Psoas muscle (tissue), 8 donors: ENCODE results near the gene WDR37. TPM values are rescaled to one million over a fixed set of nuclear protein-coding genes. Genes with fewer than 3 reads are reported as not detected.

Experiments
- ATAC-seq, 4 donors: fragments of 200-7000 bp; cut with Tn5 transposase; one replicate each; pipeline ENCODE4 v1.9.1; 2020; ENCODE audit warnings: moderate library complexity in 3 of 4, mild to moderate bottlenecking in 2 of 4
- DNase-seq, 2 donors: peaks; one replicate each; pipeline ENCODE4 v3.0.0-alpha.2; 2020
- H3K27ac ChIP-seq: fragments of 200-600 bp; one replicate; pipeline ENCODE4 v1.8.0; 2022
- H3K27me3 ChIP-seq, 3 donors: fragments of 200-600 bp in 1 of 3; one replicate each; pipeline versions ENCODE4 v1.6.1 to v1.8.0; 2013 to 2022; ENCODE audit warnings: low read length in 2 of 3, mild to moderate bottlenecking in 2 of 3, moderate library complexity in 1 of 3; ENCODE audit not compliant: insufficient read depth in 3 of 3
- H3K36me3 ChIP-seq, 2 donors: fragments of 200-600 bp in 1 of 2; one replicate each; pipeline versions ENCODE4 v1.6.1 to v1.8.0; 2013 to 2022; ENCODE audit warnings: low read depth in 1 of 2, mild to moderate bottlenecking in 1 of 2, moderate library complexity in 1 of 2; ENCODE audit not compliant: insufficient read depth in 1 of 2
- H3K4me1 ChIP-seq: fragments of 200-600 bp; one replicate; pipeline ENCODE4 v1.8.0; 2022
- H3K4me3 ChIP-seq: fragments of 200-600 bp; one replicate; pipeline ENCODE4 v1.8.0; 2022; ENCODE audit warnings: mild to moderate bottlenecking
- H3K9me3 ChIP-seq: fragments of 200-600 bp; one replicate; pipeline ENCODE4 v1.8.0; 2022
- WGBS, 3 donors: extraction: QIAGEN DNeasy Blood & Tissue Kit; methylation state at CpG; one replicate each; pipeline versions ENCODE4 v1.1.6 to v1.1.7; 2013; 5-methylcytosine and 5-hydroxymethylcytosine counted together
- intact Hi-C, 2 donors: fragments of 100-400 bp; cut with DNase I; formaldehyde crosslinking; loops; one replicate each; pipeline versions ENCODE4 v1.11.0 to v1.14.2; 2022
- polyA plus RNA-seq, 3 donors: library from polyadenylated mRNA; stranded (reverse); fragments of 200-250 nt; gene quantifications; one replicate each; pipeline ENCODE4 v1.2.3, GENCODE V29; 2013
- total RNA-seq, 4 donors: library from RNA; stranded (reverse); fragmentation: NEBNext Ultra II Directional in 2 of 4; extraction: Animal tissue kit (Norgen Biotek cat#: 25700) in 2 of 4; gene quantifications; one replicate each; pipeline versions ENCODE4 v1.2.1 to v1.2.4, GENCODE V29; 2021 to 2023
- TF ChIP-seq, protein P1 (sequence below): fragments of 200-600 bp; IDR thresholded peaks from one replicate; pipeline ENCODE4 v1.8.0; 2022; ENCODE audit warnings: antibody characterized with exemption
- donor health status: healthy with polysubstance abuse.
- donor health status: DM: no; HTN: no; CAD: no; lungs with moderate emphysema.
- donor health status: Bipolar disorder and iron deficiency.
- donor health status: healthy.
- donor health status: DM: yes; HTN: yes; CAD: no.
- donor health status: DM: no; HTN: no; CAD: no.
- donor health status: DM: no; HTN: no; CAD: no.
- donor health status: DM: yes; HTN: yes; CAD: no.

The WDR37 gene
- total and polyA plus RNA-seq, 7 donors = 6.8 to 28.3 (median 17.2) TPM

DNA sequence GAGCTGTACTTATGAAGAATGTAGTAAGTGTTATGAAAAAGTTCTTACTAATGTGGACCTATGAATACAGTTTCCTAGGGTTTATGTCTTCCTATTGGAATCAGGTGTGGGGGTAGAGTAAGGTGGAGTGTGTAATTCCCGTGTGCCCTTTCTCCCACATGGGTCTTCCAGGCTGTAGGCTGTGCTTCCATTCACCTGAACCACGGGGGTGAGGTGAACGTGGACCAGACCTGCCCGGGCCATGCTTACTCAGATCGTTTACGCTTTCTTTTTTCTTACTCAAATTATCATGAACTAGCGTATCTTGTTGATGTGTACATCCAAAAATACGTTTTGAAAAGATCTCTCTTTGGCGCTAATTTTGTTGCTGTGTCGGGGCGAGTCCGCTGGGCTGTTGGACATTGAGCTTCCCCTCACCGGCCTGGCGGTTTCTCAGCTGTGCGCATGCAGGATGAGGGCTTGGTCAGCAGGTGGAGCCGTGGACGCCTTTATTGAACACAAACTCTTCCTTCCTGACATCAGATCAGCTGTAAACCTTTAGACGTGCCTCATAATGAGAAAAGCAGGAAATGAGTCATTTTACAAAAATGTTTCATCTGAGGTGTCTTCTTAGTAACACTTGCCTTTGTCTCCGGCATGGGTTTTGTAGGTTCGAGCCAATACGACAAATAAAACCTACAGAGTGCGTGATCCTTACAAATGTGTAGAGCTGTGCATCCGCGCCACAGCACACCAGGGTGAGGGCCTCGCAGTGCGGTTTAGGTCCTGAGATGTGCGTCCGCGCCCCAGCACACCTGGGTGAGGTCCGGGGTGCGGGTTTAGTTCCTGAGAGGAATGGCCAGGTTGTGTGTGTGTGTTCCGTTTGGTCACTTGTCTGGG lies 53.8 kb downstream of the WDR37 start:
- H3K27ac ChIP-seq = no peak overlapping the region
- TF ChIP-seq, protein P1, sequence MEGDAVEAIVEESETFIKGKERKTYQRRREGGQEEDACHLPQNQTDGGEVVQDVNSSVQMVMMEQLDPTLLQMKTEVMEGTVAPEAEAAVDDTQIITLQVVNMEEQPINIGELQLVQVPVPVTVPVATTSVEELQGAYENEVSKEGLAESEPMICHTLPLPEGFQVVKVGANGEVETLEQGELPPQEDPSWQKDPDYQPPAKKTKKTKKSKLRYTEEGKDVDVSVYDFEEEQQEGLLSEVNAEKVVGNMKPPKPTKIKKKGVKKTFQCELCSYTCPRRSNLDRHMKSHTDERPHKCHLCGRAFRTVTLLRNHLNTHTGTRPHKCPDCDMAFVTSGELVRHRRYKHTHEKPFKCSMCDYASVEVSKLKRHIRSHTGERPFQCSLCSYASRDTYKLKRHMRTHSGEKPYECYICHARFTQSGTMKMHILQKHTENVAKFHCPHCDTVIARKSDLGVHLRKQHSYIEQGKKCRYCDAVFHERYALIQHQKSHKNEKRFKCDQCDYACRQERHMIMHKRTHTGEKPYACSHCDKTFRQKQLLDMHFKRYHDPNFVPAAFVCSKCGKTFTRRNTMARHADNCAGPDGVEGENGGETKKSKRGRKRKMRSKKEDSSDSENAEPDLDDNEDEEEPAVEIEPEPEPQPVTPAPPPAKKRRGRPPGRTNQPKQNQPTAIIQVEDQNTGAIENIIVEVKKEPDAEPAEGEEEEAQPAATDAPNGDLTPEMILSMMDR = peak; percentile 40
- peaks cover 0 to 80% of the 10 kb centered on the region in 2 donors for H3K36me3 ChIP-seq
- DNase-seq (no peak), ATAC-seq (peak; percentile 25 to 61 (median 56))
- 76 to 82% (median 78%) methylated on average over 32 of the region's 32 CpGs for WGBS, 3 donors
- H3K4me3 ChIP-seq = no peak overlapping the region
- no peaks in the 10 kb centered on the region for H3K4me1 ChIP-seq
- H3K9me3 ChIP-seq = no peaks in the 10 kb centered on the region
- intact Hi-C loops = no loop called here
- H3K27me3 ChIP-seq = no peaks in the 10 kb centered on the region

DNA sequence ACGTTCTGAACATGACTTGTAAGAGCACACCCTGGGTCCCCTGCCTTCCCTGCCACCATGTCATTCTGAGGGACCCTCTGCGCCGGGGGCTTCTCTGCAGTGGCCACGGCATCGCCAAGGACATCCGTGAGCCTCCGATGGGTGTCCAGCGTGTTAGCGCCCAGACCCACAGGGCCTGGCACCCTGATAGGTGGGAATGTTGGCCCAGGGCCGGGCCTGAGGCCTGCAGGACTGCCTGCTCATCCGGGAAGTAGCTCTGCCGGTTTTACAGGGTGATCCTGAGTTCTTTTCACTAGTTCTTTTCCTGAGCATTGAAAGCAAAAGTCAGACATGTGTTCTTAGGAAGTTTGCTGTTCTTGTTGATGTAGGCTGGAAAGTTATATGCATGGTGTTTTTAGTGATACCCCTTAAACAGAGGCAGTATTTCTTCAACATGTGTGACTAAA lies 54.5 kb downstream of the WDR37 start:
- Histone ChIP-seq H3K9me3 (no peaks in the 10 kb centered on the region), H3K4me1 (peaks cover 5% of the 10 kb centered on the region), H3K27me3 (no peaks in the 10 kb centered on the region), H3K4me3 (no peak overlapping the region), H3K36me3 (peaks cover 0 to 78% of the 10 kb centered on the region in 2 donors), H3K27ac (no peak overlapping the region)
- ATAC-seq (no peak), DNase-seq (no peak)
- 87 to 92% (median 92%) methylated on average over 12 of the region's 12 CpGs for WGBS, 3 donors
- intact Hi-C loops = no loop called here
- TF ChIP-seq, protein P1 = no peak

DNA sequence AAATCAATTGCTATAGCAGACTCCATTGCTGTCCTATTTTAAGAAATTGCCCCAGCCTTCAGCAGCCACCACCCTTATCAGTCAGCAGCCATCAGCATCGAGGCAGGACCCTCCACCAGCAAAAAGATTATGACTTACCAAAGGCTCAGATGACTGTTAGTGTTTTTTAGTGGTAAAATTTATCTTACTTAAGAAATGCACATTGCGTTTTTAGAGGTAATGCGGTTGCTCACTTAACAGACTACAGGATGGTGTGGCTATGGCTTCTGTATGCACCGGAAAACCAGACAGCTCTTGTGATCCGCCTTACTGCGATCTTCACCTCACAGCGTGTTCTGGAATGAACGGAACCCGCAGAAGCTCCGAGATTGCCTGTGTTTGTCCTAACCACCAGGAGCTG lies 58.1 kb downstream of the WDR37 start:
- Histone ChIP-seq H3K36me3 (peaks cover 0 to 72% of the 10 kb centered on the region in 2 donors), H3K4me3 (no peak overlapping the region), H3K9me3 (no peaks in the 10 kb centered on the region), H3K4me1 (peaks cover 5% of the 10 kb centered on the region), H3K27me3 (no peaks in the 10 kb centered on the region), H3K27ac (peak overlapping the region; percentile 32)
- intact Hi-C loops = no loop called here
- peak in 1 of 4 donors; percentile 14 for ATAC-seq
- DNase-seq = no peak
- TF ChIP-seq, protein P1 = no peak
- WGBS, 3 donors = 90 to 93% (median 91%) methylated on average over 10 of the region's 10 CpGs

DNA sequence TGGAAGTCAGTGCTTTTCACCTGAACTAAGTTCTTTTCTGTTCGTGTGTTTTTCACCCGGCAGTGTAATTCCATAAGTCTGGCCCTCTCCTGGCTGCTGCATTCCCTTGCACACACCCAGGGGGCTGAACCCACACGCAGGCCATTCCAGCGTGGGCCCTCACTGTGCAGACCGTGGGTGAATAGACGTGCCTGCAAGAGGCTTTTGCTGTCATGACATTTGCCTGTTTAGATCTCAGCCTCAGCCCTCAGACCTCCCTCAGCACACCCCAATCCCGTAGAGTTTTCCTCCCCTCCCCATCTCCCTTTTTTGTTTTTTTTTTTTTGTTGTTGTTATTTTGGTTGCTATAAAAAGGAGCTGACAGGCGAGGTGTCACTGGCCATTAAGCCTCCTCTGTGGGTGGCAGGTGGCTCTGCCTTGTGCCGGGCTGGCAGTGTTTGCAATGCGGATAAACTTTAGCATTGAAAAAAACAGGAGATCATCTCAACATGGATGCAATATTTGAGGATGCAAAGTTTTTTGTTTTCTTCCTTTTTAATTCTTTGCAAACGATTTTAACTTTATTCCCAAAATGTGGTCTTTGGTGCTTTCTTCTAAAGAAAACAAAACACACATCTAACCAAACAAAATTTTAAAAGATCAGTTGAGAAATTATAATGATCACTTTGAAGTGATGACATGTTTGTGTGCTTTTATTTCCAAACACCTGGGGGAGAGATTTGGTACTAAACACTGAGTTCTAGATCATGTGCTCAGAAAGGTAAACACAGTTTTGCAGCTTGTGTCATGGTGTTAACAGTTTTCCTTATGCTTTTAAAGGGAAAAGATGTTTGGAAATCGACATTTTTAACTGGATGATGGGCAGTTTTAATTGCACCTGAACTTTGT lies 58.8 kb downstream of the WDR37 start:
- peaks cover 0 to 74% of the 10 kb centered on the region in 2 donors for H3K36me3 ChIP-seq

More for the DNA sequence above, 58.8 kb downstream of the WDR37 start:
- H3K27ac ChIP-seq = peak overlapping the region; percentile 32
- no peak overlapping the region for H3K4me3 ChIP-seq
- H3K4me1 ChIP-seq = peaks cover 5% of the 10 kb centered on the region
- intact Hi-C loops = no loop called here
- H3K9me3 ChIP-seq = no peaks in the 10 kb centered on the region
- 52 to 67% (median 57%) methylated on average over 12 of the region's 12 CpGs for WGBS, 3 donors
- ATAC-seq (peak in 3 of 4 donors; percentile 64 to 78 (median 71)), DNase-seq (no peak)
- TF ChIP-seq, protein P1 = no peak
- H3K27me3 ChIP-seq = no peaks in the 10 kb centered on the region
